MM.1S (cell line): ENCODE data around the gene HPDL.

Experiments
- DNase-seq: peaks from one replicate; pipeline ENCODE4 v3.0.0-alpha.2; 2015
- H2AFZ ChIP-seq: fragments of 300-600 bp; sonication (generic); 2 replicates; pipeline ENCODE4 v1.6.0; 2016; ENCODE audit warnings: antibody characterized with exemption, low read length
- H3F3A ChIP-seq: fragments of 300-600 bp; sonication (generic); 2 replicates; pipeline ENCODE4 v1.6.1; 2016; ENCODE audit warnings: mild to moderate bottlenecking, antibody characterized with exemption, low read length, moderate library complexity, mixed read lengths; ENCODE audit not compliant: insufficient read depth
- H3K27ac ChIP-seq: fragments of 300-600 bp; sonication (generic); 2 replicates; pipeline ENCODE4 v1.5.1; 2016; ENCODE audit warnings: mild to moderate bottlenecking, low read length
- H3K27me3 ChIP-seq: fragments of 300-600 bp; sonication (generic); replicated peaks from 2 replicates; pipeline ENCODE4 v1.6.0; 2016; ENCODE audit warnings: low read length; ENCODE audit not compliant: insufficient read depth
- H3K36me3 ChIP-seq: fragments of 300-600 bp; sonication (generic); replicated peaks from 2 replicates; pipeline ENCODE4 v1.6.1; 2016; ENCODE audit warnings: mild to moderate bottlenecking, low read length, mixed read lengths; ENCODE audit not compliant: insufficient read depth
- H3K4me1 ChIP-seq: fragments of 300-600 bp; sonication (generic); 2 replicates; pipeline ENCODE4 v1.6.1; 2016; ENCODE audit warnings: low read length, mixed read lengths
- H3K4me2 ChIP-seq: fragments of 300-600 bp; sonication (generic); 2 replicates; pipeline ENCODE4 v1.6.0; 2016; ENCODE audit warnings: low read depth, low read length
- H3K4me3 ChIP-seq: fragments of 300-600 bp; sonication (generic); 2 replicates; pipeline ENCODE4 v1.5.1; 2016; ENCODE audit warnings: low read length, mixed read lengths
- H3K79me2 ChIP-seq: fragments of 300-600 bp; sonication (generic); 2 replicates; pipeline ENCODE4 v1.6.1; 2016; ENCODE audit warnings: mixed run types, low read length, mixed read lengths
- H3K9ac ChIP-seq: fragments of 300-600 bp; sonication (generic); 2 replicates; pipeline ENCODE4 v1.6.1; 2016; ENCODE audit warnings: low read length, mixed read lengths
- H3K9me2 ChIP-seq: fragments of 300-600 bp; sonication (generic); replicated peaks from 2 replicates; pipeline ENCODE4 v1.6.1; 2016; ENCODE audit warnings: mild to moderate bottlenecking, low read length, mixed read lengths; ENCODE audit not compliant: insufficient read depth
- H3K9me3 ChIP-seq: fragments of 300-600 bp; sonication (generic); replicated peaks from 2 replicates; pipeline ENCODE4 v1.6.1; 2016; ENCODE audit warnings: mild to moderate bottlenecking, low read length, mixed read lengths; ENCODE audit not compliant: insufficient read depth
- H4K20me1 ChIP-seq: fragments of 300-600 bp; sonication (generic); 2 replicates; pipeline ENCODE4 v1.6.1; 2016; ENCODE audit warnings: mild to moderate bottlenecking, low read length, moderate library complexity, mixed read lengths; ENCODE audit not compliant: insufficient read depth
- EZH2 ChIP-seq: fragments of 300-600 bp; sonication (generic); optimal IDR thresholded peaks from 2 replicates; pipeline ENCODE3; 2017; ENCODE audit warnings: low read depth, mild to moderate bottlenecking, antibody characterized with exemption, low read length, mixed read lengths
- EZH2phosphoT487 ChIP-seq: fragments of 300-600 bp; sonication (generic); IDR thresholded peaks from 2 replicates; pipeline ENCODE4 v1.6.1; 2018; ENCODE audit warnings: antibody characterized with exemption, low read length
- TF ChIP-seq, protein P1 (sequence below): fragments of 300-600 bp; sonication (generic); IDR thresholded peaks from 2 replicates; pipeline ENCODE4 v1.5.1; 2016; ENCODE audit warnings: antibody characterized with exemption, low read length, mixed read lengths

Gene HPDL

DNA sequence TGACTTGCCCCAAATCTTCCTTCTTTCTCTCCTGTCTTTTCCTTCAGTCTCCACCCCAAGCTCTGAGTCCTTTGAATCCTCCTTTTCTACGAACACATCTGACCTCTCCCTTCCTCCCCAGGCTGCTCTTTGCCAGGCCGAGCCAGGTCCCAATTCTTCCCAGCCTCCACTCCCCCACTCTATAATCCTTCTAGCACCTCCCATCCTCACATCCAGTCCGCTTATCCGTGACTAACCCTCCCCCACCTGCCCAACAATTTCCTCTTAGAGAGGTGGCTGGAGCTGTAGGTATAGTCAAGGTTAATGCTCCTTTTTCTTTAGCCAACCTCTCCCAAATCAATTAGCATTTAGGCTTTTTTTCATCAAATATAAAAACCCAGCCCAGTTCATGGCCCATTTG is 9.5 kb upstream of the HPDL start:
- Histone ChIP-seq H3K36me3 (no peaks in the 10 kb centered on the region), H3K9me3 (no peaks in the 10 kb centered on the region), H3K4me2 (no peak overlapping the region), H3K27ac (no peak overlapping the region), H3K9ac (no peak overlapping the region), H3K9me2 (no peaks in the 10 kb centered on the region), H3K4me1 (peaks cover 3% of the 10 kb centered on the region), H3F3A (no peaks in the 10 kb centered on the region), H3K27me3 (no peaks in the 10 kb centered on the region), H3K4me3 (no peak overlapping the region), H2AFZ (no peak overlapping the region), H3K79me2 (no peaks in the 10 kb centered on the region), H4K20me1 (no peaks in the 10 kb centered on the region)
- DNase-seq: no peak
- TF ChIP-seq, protein P1, sequence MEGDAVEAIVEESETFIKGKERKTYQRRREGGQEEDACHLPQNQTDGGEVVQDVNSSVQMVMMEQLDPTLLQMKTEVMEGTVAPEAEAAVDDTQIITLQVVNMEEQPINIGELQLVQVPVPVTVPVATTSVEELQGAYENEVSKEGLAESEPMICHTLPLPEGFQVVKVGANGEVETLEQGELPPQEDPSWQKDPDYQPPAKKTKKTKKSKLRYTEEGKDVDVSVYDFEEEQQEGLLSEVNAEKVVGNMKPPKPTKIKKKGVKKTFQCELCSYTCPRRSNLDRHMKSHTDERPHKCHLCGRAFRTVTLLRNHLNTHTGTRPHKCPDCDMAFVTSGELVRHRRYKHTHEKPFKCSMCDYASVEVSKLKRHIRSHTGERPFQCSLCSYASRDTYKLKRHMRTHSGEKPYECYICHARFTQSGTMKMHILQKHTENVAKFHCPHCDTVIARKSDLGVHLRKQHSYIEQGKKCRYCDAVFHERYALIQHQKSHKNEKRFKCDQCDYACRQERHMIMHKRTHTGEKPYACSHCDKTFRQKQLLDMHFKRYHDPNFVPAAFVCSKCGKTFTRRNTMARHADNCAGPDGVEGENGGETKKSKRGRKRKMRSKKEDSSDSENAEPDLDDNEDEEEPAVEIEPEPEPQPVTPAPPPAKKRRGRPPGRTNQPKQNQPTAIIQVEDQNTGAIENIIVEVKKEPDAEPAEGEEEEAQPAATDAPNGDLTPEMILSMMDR: no peak
- TF ChIP-seq EZH2 (no peak), EZH2phosphoT487 (no peak)

DNA sequence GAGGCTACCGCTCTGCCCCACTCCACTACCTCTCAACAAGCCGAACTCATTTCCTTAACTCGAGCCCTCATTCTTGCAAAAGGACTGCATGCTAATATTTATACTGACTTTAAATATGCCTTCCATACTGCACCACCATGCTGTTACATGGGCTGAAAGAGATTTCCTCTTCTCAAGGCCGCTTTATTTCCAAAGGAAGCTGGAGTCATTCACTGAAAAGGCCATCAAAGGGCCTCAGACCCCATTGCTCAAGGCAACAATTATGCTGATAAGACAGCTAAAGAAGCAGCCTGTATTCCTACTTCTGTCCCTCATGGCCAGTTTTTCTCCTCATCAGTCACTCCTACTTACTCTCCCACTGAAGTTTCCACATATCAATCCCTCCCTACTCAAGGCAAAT is 6.9 kb upstream of the HPDL start:
- Histone ChIP-seq H3K36me3 (no peaks in the 10 kb centered on the region), H3K4me2 (no peak overlapping the region), H3K4me3 (no peak overlapping the region), H4K20me1 (no peaks in the 10 kb centered on the region), H3K79me2 (no peaks in the 10 kb centered on the region), H3K9me2 (no peaks in the 10 kb centered on the region), H2AFZ (no peak overlapping the region), H3K4me1 (peaks cover 3% of the 10 kb centered on the region), H3K27ac (no peak overlapping the region), H3F3A (no peaks in the 10 kb centered on the region), H3K9ac (no peak overlapping the region), H3K9me3 (no peaks in the 10 kb centered on the region), H3K27me3 (no peaks in the 10 kb centered on the region)
- DNase-seq: no peak
- TF ChIP-seq EZH2phosphoT487 (no peak), EZH2 (no peak)
- TF ChIP-seq, protein P1: no peak

DNA sequence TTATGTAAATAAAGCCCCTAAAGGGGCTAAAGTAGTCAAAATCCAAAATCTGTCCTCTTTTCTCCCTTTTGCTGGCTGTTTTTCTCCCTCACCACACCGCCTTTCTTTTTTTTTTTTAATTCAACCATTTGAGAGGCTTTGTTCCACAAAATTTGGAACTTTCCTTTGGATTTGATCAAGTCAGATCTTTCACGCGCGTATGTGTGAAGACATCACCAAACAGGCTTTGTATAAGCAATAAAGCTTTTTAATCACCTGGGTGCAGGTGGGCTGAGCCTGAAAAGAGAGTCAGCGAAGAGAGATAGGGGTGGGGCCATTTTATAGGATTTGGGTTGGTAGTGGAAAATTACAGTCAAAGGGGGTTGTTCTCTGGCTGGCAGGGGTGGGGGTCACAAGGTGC is 5.3 kb upstream of the HPDL start:
- no peaks in the 10 kb centered on the region for H3K9me3 ChIP-seq
- H2AFZ ChIP-seq: peak overlapping the region; percentile 75
- peak overlapping the region; percentile 73 for H3K4me2 ChIP-seq
- no peaks in the 10 kb centered on the region for H3K9me2 ChIP-seq
- H3K9ac ChIP-seq: peak overlapping the region; percentile 57; the same call in 1 of the 2 replicates
- no peaks in the 10 kb centered on the region for H3K36me3 ChIP-seq
- H4K20me1 ChIP-seq: no peaks in the 10 kb centered on the region
- peak overlapping the region; percentile 44 for H3K4me3 ChIP-seq
- no peak overlapping the region; the same call in 1 of the 2 replicates for H3K27ac ChIP-seq
- no peaks in the 10 kb centered on the region for H3F3A ChIP-seq
- DNase-seq: no peak
- TF ChIP-seq EZH2phosphoT487 (no peak), EZH2 (no peak)
- TF ChIP-seq, protein P1: no peak
- peaks cover 3% of the 10 kb centered on the region for H3K4me1 ChIP-seq
- H3K27me3 ChIP-seq: no peaks in the 10 kb centered on the region
- H3K79me2 ChIP-seq: no peaks in the 10 kb centered on the region
